HepG2 (cell line): Measurements from ENCODE around the gene HIBADH. TPM values are rescaled to one million over a fixed set of nuclear protein-coding genes. Genes with fewer than 3 reads are reported as not detected.

Source experiments
- ATAC-seq: fragments of 200-7000 bp; cut with Tn5 transposase; 3 replicates; pipeline ENCODE4 v1.9.1; 2020; ENCODE audit warnings: mild to moderate bottlenecking, moderate library complexity
- BruUV-seq: library from RNA; stranded (reverse); fragments of 400-500 nt; replicated peaks from 2 replicates; lab custom pipeline; 2021; lab: Mats Ljungman, UMichigan
- CTCF ChIA-PET: fragments of 300-600 bp; formaldehyde crosslinking; extraction: SDS; loops from one replicate; lab custom pipeline; 2021; ENCODE audit warnings: low total read pairs, inconsistent platforms, low intra/inter-chr PET ratio; lab: Yijun Ruan, JAX
- POLR2A ChIA-PET: fragments of 350-600 bp; sonication (Branson Sonifier 250); formaldehyde crosslinking; loops from one replicate; lab custom pipeline; 2020; ENCODE audit warnings: antibody characterized with exemption, inconsistent platforms; lab: Yijun Ruan, JAX
- DNase-seq: peaks from one replicate; pipeline ENCODE4 v3.0.0-alpha.2; 2015; ENCODE audit warnings: low spot score
- FAIRE-seq: peaks from 3 replicates; lab custom pipeline; 2011; peaks lifted over from hg19 to GRCh38; lab: Jason Lieb, UNC
- H2AFZ ChIP-seq: one replicate; pipeline ENCODE4 v1.6.1; 2011; ENCODE audit warnings: low read length, inconsistent platforms
- H3K27ac ChIP-seq: fragments of 300-600 bp; 3 replicates; pipeline ENCODE4 v1.8.0; 2011; ENCODE audit warnings: mixed run types, mild to moderate bottlenecking, mixed read lengths, low read length, inconsistent platforms; ENCODE audit not compliant: insufficient read depth; ENCODE audit errors: extremely low read length
- H3K27me3 ChIP-seq, 2 experiments: fragments of 200-600 bp in 1 of 2; 2 replicates in 1 of 2; 3 replicates in 1 of 2; pipeline versions ENCODE4 v1.6.0 to v1.8.0; 2011; ENCODE audit warnings: low read length in 2 of 2, mild to moderate bottlenecking in 2 of 2, moderate library complexity in 2 of 2, inconsistent platforms in 1 of 2; ENCODE audit not compliant: insufficient read depth in 2 of 2, control insufficient read depth in 1 of 2
- H3K36me3 ChIP-seq, 2 experiments: fragments of 200-600 bp in 1 of 2; replicated peaks in 1 of 2; 2 replicates in 1 of 2; 3 replicates in 1 of 2; pipeline versions ENCODE4 v1.5.1 to v1.8.0; 2011; ENCODE audit warnings: low read length in 2 of 2, inconsistent platforms in 1 of 2; ENCODE audit not compliant: insufficient read depth in 2 of 2, control insufficient read depth in 1 of 2
- H3K4me1 ChIP-seq: 2 replicates; pipeline ENCODE4 v1.5.1; 2012; ENCODE audit warnings: low read length, inconsistent platforms; ENCODE audit not compliant: insufficient read depth
- H3K4me2 ChIP-seq: 2 replicates; pipeline ENCODE4 v1.6.0; 2011; ENCODE audit warnings: low read depth, low read length, inconsistent platforms
- H3K4me3 ChIP-seq, 3 experiments: fragments of 200-600 bp in 1 of 3; sonication (generic), shearing (Covaris generic) in 1 of 3; replicated peaks in 1 of 3; 2 replicates each; pipeline ENCODE4 v1.5.1; 2011 to 2016; ENCODE audit warnings: low read length in 3 of 3, inconsistent platforms in 2 of 3, low read depth in 2 of 3, mild to moderate bottlenecking in 2 of 3, control low read depth in 1 of 3, mixed read lengths in 1 of 3; ENCODE audit not compliant: insufficient read depth in 1 of 3
- H3K79me2 ChIP-seq: one replicate; pipeline ENCODE4 v1.6.1; 2011; ENCODE audit warnings: low read length, inconsistent platforms; ENCODE audit not compliant: insufficient read depth
- H3K9ac ChIP-seq: 2 replicates; pipeline ENCODE4 v1.6.0; 2011; ENCODE audit warnings: mild to moderate bottlenecking, low read depth, low read length, inconsistent platforms; ENCODE audit not compliant: insufficient read depth
- H3K9me3 ChIP-seq: 2 replicates; pipeline ENCODE4 v1.5.1; 2012; ENCODE audit warnings: mild to moderate bottlenecking, low read length
- H4K20me1 ChIP-seq: 2 replicates; pipeline ENCODE4 v1.6.0; 2011; ENCODE audit warnings: inconsistent platforms, mild to moderate bottlenecking, low read length, moderate library complexity; ENCODE audit not compliant: insufficient read depth
- CCAR2 ChIP-seq: fragments of 200-400 bp; formaldehyde crosslinking; optimal IDR thresholded peaks from 2 replicates; pipeline ENCODE3; 2018; ENCODE audit warnings: low read depth, mild to moderate bottlenecking, low read length, moderate library complexity
- ETV5 ChIP-seq: IDR thresholded peaks from 2 replicates; pipeline ENCODE4 v1.6.1; 2018; ENCODE audit warnings: missing biosample characterization, missing genetic modification reagents, inconsistent platforms, borderline replicate concordance
- FOXA1 ChIP-seq, 2 experiments: fragments of 450-650 bp in 1 of 2; sonication (generic) in 1 of 2; formaldehyde crosslinking in 1 of 2; IDR thresholded peaks; 2 replicates each; pipeline versions ENCODE4 v1.4.0 to v1.6.1; 2016 to 2020; ENCODE audit warnings: missing genetic modification reagents in 1 of 2
- HNF4G ChIP-seq, 2 experiments: sonication (generic) in 1 of 2; formaldehyde crosslinking in 1 of 2; IDR thresholded peaks; 2 replicates each; pipeline versions ENCODE4 v1.4.0 to v1.6.1; 2011 to 2020; ENCODE audit warnings: borderline replicate concordance in 2 of 2, low read depth in 2 of 2, mild to moderate bottlenecking in 2 of 2, low read length in 1 of 2, missing genetic modification reagents in 1 of 2, moderate library complexity in 1 of 2
- MBD4 ChIP-seq: IDR thresholded peaks from 2 replicates; pipeline ENCODE4 v1.6.1; 2012; ENCODE audit warnings: low read length, inconsistent platforms, borderline replicate concordance
- NR2F2 ChIP-seq: IDR thresholded peaks from 2 replicates; pipeline ENCODE4 v1.6.1; 2012; ENCODE audit warnings: low read depth, inconsistent platforms, borderline replicate concordance
- SP5 ChIP-seq: IDR thresholded peaks from 2 replicates; pipeline ENCODE4 v1.6.1; 2016; ENCODE audit warnings: low read depth, borderline replicate concordance
- SRF ChIP-seq: IDR thresholded peaks from 2 replicates; pipeline ENCODE4 v1.6.1; 2011; ENCODE audit warnings: mild to moderate bottlenecking, low read depth, low read length, moderate library complexity
- WIZ ChIP-seq: sonication (generic); formaldehyde crosslinking; IDR thresholded peaks from 2 replicates; pipeline ENCODE4 v1.5.1; 2020; ENCODE audit warnings: mild to moderate bottlenecking, missing genetic modification reagents
- ZMAT3 ChIP-seq: sonication (generic); formaldehyde crosslinking; conservative IDR thresholded peaks from 2 replicates; pipeline ENCODE4 v1.7.0; 2021; ENCODE audit warnings: missing genetic modification reagents
- ZNF101 ChIP-seq: sonication (generic); formaldehyde crosslinking; IDR thresholded peaks from 2 replicates; pipeline ENCODE4 v1.4.0; 2020; ENCODE audit warnings: mild to moderate bottlenecking, low read depth, missing genetic modification reagents, borderline replicate concordance
- ZNF577 ChIP-seq: sonication (generic); formaldehyde crosslinking; IDR thresholded peaks from 2 replicates; pipeline ENCODE4 v1.4.0; 2020; ENCODE audit warnings: mild to moderate bottlenecking, low read depth, missing genetic modification reagents, borderline replicate concordance
- ZZZ3 ChIP-seq: sonication (generic); formaldehyde crosslinking; IDR thresholded peaks from 2 replicates; pipeline ENCODE4 v1.4.0; 2020; ENCODE audit warnings: missing genetic modification reagents, mild to moderate bottlenecking, borderline replicate concordance
- in situ Hi-C: cut with HindIII; loops from 2 replicates; pipeline ENCODE4 v1.10.0; 2017; ENCODE audit warnings: low pct_unique_long_range_greater_than_20kb; ENCODE audit not compliant: extremely low pct_ligation_motif_present
- intact Hi-C: fragments of 100-400 bp; cut with micrococcal nuclease; formaldehyde crosslinking; loops from one replicate; pipeline ENCODE4 v1.10.0; 2022; ENCODE audit not compliant: unreplicated experiment
- polyA plus RNA-seq, 8 experiments: library from polyadenylated mRNA; depleted of rRNA in 3 of 8; stranded (reverse) in 7 of 8; unstranded in 1 of 8; fragments of >200 nt; fragmentation: Illumina TruSeq in 4 of 8; extraction: Trizol in 4 of 8; gene quantifications; 2 replicates each; pipeline versions ENCODE4 v1.2.1 to v1.2.3, GENCODE V29; 2011 to 2016; ENCODE audit warnings: low read depth in 4 of 8, missing spikeins in 1 of 8, mixed read lengths in 1 of 8; ENCODE audit not compliant: insufficient read depth in 1 of 8
- total RNA-seq, 5 experiments: library from RNA; depleted of rRNA; stranded (reverse); fragments of >200 nt; fragmentation: Illumina TruSeq; extraction: Trizol; gene quantifications; 2 replicates each; pipeline ENCODE4 v1.2.3, GENCODE V29; 2016; ENCODE audit warnings: low read depth in 1 of 5

The HIBADH gene
- total and polyA plus RNA-seq, 2 of the 13 experiments (the other 11 are each of a cell fraction or from before 2014, with no cell fraction given), result 49.9 to 59.5 TPM

- Histone ChIP-seq H3K79me2 (no peaks in the 10 kb centered on the region), H3K9ac (no peak overlapping the region), H3K27ac (no peak overlapping the region), H3K4me2 (no peak overlapping the region), H3K4me1 (no peaks in the 10 kb centered on the region), H3K4me3 (no peak overlapping the region), H2AFZ (no peak overlapping the region), H4K20me1 (no peaks in the 10 kb centered on the region), H3K9me3 (no peaks in the 10 kb centered on the region), H3K27me3 (no peaks in the 10 kb centered on the region), H3K36me3 (no peaks in the 10 kb centered on the region)
- intact Hi-C loops, result no loop called here
- FAIRE-seq, result no peak
- ChIA-PET POLR2A (no interaction called here), CTCF (no interaction called here)
- no peak for DNase-seq
- in situ Hi-C loops, result no loop called here
- ATAC-seq, result no peak
- no TSS peak for BruUV-seq
- no peak for TF ChIP-seq WIZ
- no peak for TF ChIP-seq HNF4G (IDR thresholded peaks at IDR 0.05; ENCODE audit: borderline replicate concordance, low read depth, low read length)
- TF ChIP-seq HNF4G (CRISPR knock-in tag; IDR thresholded peaks at IDR 0.05; ENCODE audit: borderline replicate concordance, low read depth), result no peak
- no peak for TF ChIP-seq MBD4
- no peak for TF ChIP-seq SRF
- no peak for TF ChIP-seq ZZZ3 (CRISPR knock-in tag)
- TF ChIP-seq ZNF101 (CRISPR knock-in tag), result no peak
- no peak for TF ChIP-seq ZMAT3
- TF ChIP-seq SP5 (CRISPR knock-in tag), result no peak
- no peak for TF ChIP-seq CCAR2
- TF ChIP-seq ETV5 (CRISPR knock-in tag), result no peak
- TF ChIP-seq FOXA1 (IDR thresholded peaks at IDR 0.05), result no peak
- TF ChIP-seq FOXA1 (CRISPR knock-in tag; IDR thresholded peaks at IDR 0.05), result no peak
- no peak for TF ChIP-seq ZNF577
- no peak for TF ChIP-seq NR2F2
These were observed 184.1 kb downstream of the HIBADH start for GRCh38 chr7:27478556-27478955.
